ENCODE results near the gene CHCHD6.

CHCHD6 gene

DNA sequence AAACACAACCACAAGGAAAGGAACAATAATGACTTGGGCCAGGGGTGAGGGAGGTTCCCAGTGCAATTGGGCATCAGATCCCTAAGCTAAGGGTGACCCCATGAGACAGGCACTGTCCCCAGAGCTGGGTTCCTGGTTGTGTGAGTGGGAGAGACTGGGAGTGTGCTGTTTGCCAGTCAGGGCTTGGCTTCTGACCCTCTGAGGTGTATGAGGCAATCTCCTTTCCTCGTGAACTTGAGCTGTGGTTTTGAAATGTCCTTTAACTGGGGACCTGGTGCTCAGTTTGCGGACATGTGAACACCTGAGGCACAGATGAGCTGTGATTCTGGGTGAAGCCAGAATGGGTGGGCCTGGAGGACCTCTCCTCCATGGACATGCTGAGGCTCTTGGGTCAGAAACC, 220.4 kb downstream of the CHCHD6 start:
- no peak overlapping the region for H3K4me3 ChIP-seq (ENCODE audit: low read length in 2 of 2)
- no peak for DNase-seq (ENCODE audit: low spot score)
- peak overlapping the region; percentile 45 for H2AK5ac ChIP-seq (ENCODE audit: low read depth, low read length)
- no peak overlapping the region for H2BK12ac ChIP-seq (ENCODE audit: low read length)
- H3K9ac ChIP-seq (ENCODE audit: low read depth, low read length, poor library complexity) = no peak overlapping the region
- no peak overlapping the region for H3K4ac ChIP-seq (ENCODE audit: low read length)
- no peak overlapping the region for H2BK15ac ChIP-seq (ENCODE audit: low read length)
- no peaks in the 10 kb centered on the region for H3K27me3 ChIP-seq (ENCODE audit: control insufficient read depth in 3 of 3, insufficient read depth in 3 of 3, low read depth in 1 of 3, low read length in 3 of 3)
- no peaks in the 10 kb centered on the region for H3K79me1 ChIP-seq (ENCODE audit: low read depth, low read length)
- no CpG with 5 or more reads among the region's 2 CpGs for WGBS, 2 donors (ENCODE audit: extremely low coverage in 2 of 2, insufficient read length in 2 of 2, insufficient replicate concordance in 1 of 2)
- H3K9me3 ChIP-seq (replicated peaks in 1 of 2; ENCODE audit: control insufficient read depth in 2 of 2, insufficient read depth in 1 of 2, low read depth in 1 of 2, low read length in 2 of 2) = peaks cover 3 to 9% of the 10 kb centered on the region in 2 donors
- no peak overlapping the region for H2AFZ ChIP-seq (ENCODE audit: low read length)
- peaks cover 7 to 10% of the 10 kb centered on the region in 2 donors for H3K4me1 ChIP-seq (ENCODE audit: control insufficient read depth in 2 of 2, insufficient read depth in 1 of 2, low read depth in 1 of 2, low read length in 2 of 2)
- H4K91ac ChIP-seq (ENCODE audit: low read depth, low read length, poor library complexity) = no peak overlapping the region
- no peak overlapping the region for H4K8ac ChIP-seq (ENCODE audit: low read depth, low read length)
- H3K27ac ChIP-seq (replicated peaks; ENCODE audit: low read length) = no peak overlapping the region
- no peaks in the 10 kb centered on the region for H3K36me3 ChIP-seq (replicated peaks in 1 of 2; ENCODE audit: control insufficient read depth in 2 of 2, insufficient read depth in 2 of 2, low read length in 2 of 2)
- no peak overlapping the region for H2BK120ac ChIP-seq (ENCODE audit: low read depth, low read length)
- H3K4me2 ChIP-seq (ENCODE audit: insufficient read depth, low read length, poor library complexity, severe bottlenecking) = no peak overlapping the region
- no peak overlapping the region for H2BK5ac ChIP-seq (ENCODE audit: low read length)
- H3K18ac ChIP-seq (ENCODE audit: low read length) = peak overlapping the region; percentile 61
- no peak overlapping the region for H3K14ac ChIP-seq (ENCODE audit: low read length)
- peak overlapping the region; percentile 21 for H3K23ac ChIP-seq (ENCODE audit: low read depth, low read length, poor library complexity)

- H3K23ac ChIP-seq (ENCODE audit: low read depth, low read length, poor library complexity) = no peak overlapping the region
- no peaks in the 10 kb centered on the region for H3K27me3 ChIP-seq (ENCODE audit: control insufficient read depth in 3 of 3, insufficient read depth in 3 of 3, low read depth in 1 of 3, low read length in 3 of 3)
- H2AK5ac ChIP-seq (ENCODE audit: low read depth, low read length) = no peak overlapping the region
- no peak overlapping the region for H4K8ac ChIP-seq (ENCODE audit: low read depth, low read length)
- no peak overlapping the region for H3K14ac ChIP-seq (ENCODE audit: low read length)
- H2AFZ ChIP-seq (ENCODE audit: low read length) = no peak overlapping the region
- no peaks in the 10 kb centered on the region for H3K79me1 ChIP-seq (ENCODE audit: low read depth, low read length)
- no peak overlapping the region for H3K4ac ChIP-seq (ENCODE audit: low read length)
- H3K27ac ChIP-seq (replicated peaks; ENCODE audit: low read length) = no peak overlapping the region
- peaks cover 7 to 10% of the 10 kb centered on the region in 2 donors for H3K4me1 ChIP-seq (ENCODE audit: control insufficient read depth in 2 of 2, insufficient read depth in 1 of 2, low read depth in 1 of 2, low read length in 2 of 2)
- no peak overlapping the region for H3K9ac ChIP-seq (ENCODE audit: low read depth, low read length, poor library complexity)
- H3K36me3 ChIP-seq (replicated peaks in 1 of 2; ENCODE audit: control insufficient read depth in 2 of 2, insufficient read depth in 2 of 2, low read length in 2 of 2) = no peaks in the 10 kb centered on the region
- H3K4me3 ChIP-seq (ENCODE audit: low read length in 2 of 2) = no peak overlapping the region
- WGBS, 2 donors (ENCODE audit: extremely low coverage in 2 of 2, insufficient read length in 2 of 2, insufficient replicate concordance in 1 of 2) = no CpG with 5 or more reads among the region's 14 CpGs
- H2BK15ac ChIP-seq (ENCODE audit: low read length) = no peak overlapping the region
- no peak overlapping the region for H2BK5ac ChIP-seq (ENCODE audit: low read length)
- no peak overlapping the region for H3K4me2 ChIP-seq (ENCODE audit: insufficient read depth, low read length, poor library complexity, severe bottlenecking)
- H2BK12ac ChIP-seq (ENCODE audit: low read length) = no peak overlapping the region
- no peak overlapping the region for H4K91ac ChIP-seq (ENCODE audit: low read depth, low read length, poor library complexity)
- no peak for DNase-seq (ENCODE audit: low spot score)
- H3K18ac ChIP-seq (ENCODE audit: low read length) = peak overlapping the region; percentile 24
- H2BK120ac ChIP-seq (ENCODE audit: low read depth, low read length) = no peak overlapping the region
- peaks cover 0 to under 1% of the 10 kb centered on the region in 2 donors for H3K9me3 ChIP-seq (replicated peaks in 1 of 2; ENCODE audit: control insufficient read depth in 2 of 2, insufficient read depth in 1 of 2, low read depth in 1 of 2, low read length in 2 of 2)
Observed at GRCh38 chr3:126925411-126926171, 221.6 kb downstream of the CHCHD6 start.

- H3K4me2 ChIP-seq (ENCODE audit: insufficient read depth, low read length, poor library complexity, severe bottlenecking) = no peak overlapping the region
- H2AK5ac ChIP-seq (ENCODE audit: low read depth, low read length) = peak overlapping the region; percentile 36
- no peaks in the 10 kb centered on the region for H3K36me3 ChIP-seq (replicated peaks in 1 of 2; ENCODE audit: control insufficient read depth in 2 of 2, insufficient read depth in 2 of 2, low read length in 2 of 2)
- peak overlapping the region; percentile 2 for H3K9ac ChIP-seq (ENCODE audit: low read depth, low read length, poor library complexity)
- H3K79me1 ChIP-seq (ENCODE audit: low read depth, low read length) = no peaks in the 10 kb centered on the region
- H3K27me3 ChIP-seq (ENCODE audit: control insufficient read depth in 3 of 3, insufficient read depth in 3 of 3, low read depth in 1 of 3, low read length in 3 of 3) = no peaks in the 10 kb centered on the region
- no peak overlapping the region for H2AFZ ChIP-seq (ENCODE audit: low read length)
- peaks cover 3 to 7% of the 10 kb centered on the region in 2 donors for H3K4me1 ChIP-seq (ENCODE audit: control insufficient read depth in 2 of 2, insufficient read depth in 1 of 2, low read depth in 1 of 2, low read length in 2 of 2)
- H3K23ac ChIP-seq (ENCODE audit: low read depth, low read length, poor library complexity) = no peak overlapping the region
- WGBS, 2 donors (ENCODE audit: extremely low coverage in 2 of 2, insufficient read length in 2 of 2, insufficient replicate concordance in 1 of 2) = no CpG with 5 or more reads among the region's 11 CpGs
- H4K8ac ChIP-seq (ENCODE audit: low read depth, low read length) = peak overlapping the region; percentile 57
- no peak overlapping the region for H2BK120ac ChIP-seq (ENCODE audit: low read depth, low read length)
- H3K9me3 ChIP-seq (replicated peaks in 1 of 2; ENCODE audit: control insufficient read depth in 2 of 2, insufficient read depth in 1 of 2, low read depth in 1 of 2, low read length in 2 of 2) = no peaks in the 10 kb centered on the region
- peak overlapping the region; percentile 85 for H3K14ac ChIP-seq (ENCODE audit: low read length)
- H2BK15ac ChIP-seq (ENCODE audit: low read length) = peak overlapping the region; percentile 6
- H2BK5ac ChIP-seq (ENCODE audit: low read length) = no peak overlapping the region
- H3K4ac ChIP-seq (ENCODE audit: low read length) = no peak overlapping the region
- peak overlapping the region; percentile 44 for H3K18ac ChIP-seq (ENCODE audit: low read length)
- H4K91ac ChIP-seq (ENCODE audit: low read depth, low read length, poor library complexity) = no peak overlapping the region
- no peak for DNase-seq (ENCODE audit: low spot score)
- no peak overlapping the region for H2BK12ac ChIP-seq (ENCODE audit: low read length)
- no peak overlapping the region for H3K4me3 ChIP-seq (ENCODE audit: low read length in 2 of 2)
- no peak overlapping the region for H3K27ac ChIP-seq (replicated peaks; ENCODE audit: low read length)
Observed at GRCh38 chr3:126926684-126927400, 222.8 kb downstream of the CHCHD6 start.

DNA sequence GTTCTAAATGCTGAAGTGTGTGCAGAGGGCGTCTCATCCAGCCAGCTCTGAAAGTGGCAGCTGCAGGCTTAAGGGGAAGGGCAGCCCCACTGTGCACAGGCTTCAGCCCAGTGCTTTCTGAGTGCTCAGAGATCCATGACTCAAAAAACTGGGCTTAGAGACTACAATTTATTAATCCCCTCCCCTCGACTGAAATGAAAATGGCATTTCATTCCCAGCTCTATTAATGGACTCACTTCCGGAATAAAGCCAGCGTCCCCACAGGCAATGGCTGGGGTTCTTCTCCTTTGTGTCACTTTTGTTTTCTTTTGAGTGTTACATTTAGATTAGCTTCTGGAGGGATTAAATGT, 223.3 kb downstream of the CHCHD6 start:
- DNase-seq (ENCODE audit: low spot score) = no peak
- Histone ChIP-seq H3K4me1 (ENCODE audit: control insufficient read depth in 2 of 2, insufficient read depth in 1 of 2, low read depth in 1 of 2, low read length in 2 of 2) (peaks cover 3 to 10% of the 10 kb centered on the region in 2 donors), H3K9me3 (replicated peaks in 1 of 2; ENCODE audit: control insufficient read depth in 2 of 2, insufficient read depth in 1 of 2, low read depth in 1 of 2, low read length in 2 of 2) (no peaks in the 10 kb centered on the region), H3K4ac (ENCODE audit: low read length) (no peak overlapping the region), H3K18ac (ENCODE audit: low read length) (peak overlapping the region; percentile 44), H3K23ac (ENCODE audit: low read depth, low read length, poor library complexity) (no peak overlapping the region), H3K79me1 (ENCODE audit: low read depth, low read length) (no peaks in the 10 kb centered on the region), H3K36me3 (replicated peaks in 1 of 2; ENCODE audit: control insufficient read depth in 2 of 2, insufficient read depth in 2 of 2, low read length in 2 of 2) (no peaks in the 10 kb centered on the region), H3K9ac (ENCODE audit: low read depth, low read length, poor library complexity) (peak overlapping the region; percentile 2), H3K27ac (replicated peaks; ENCODE audit: low read length) (no peak overlapping the region), H2AFZ (ENCODE audit: low read length) (no peak overlapping the region), H2BK12ac (ENCODE audit: low read length) (no peak overlapping the region), H4K91ac (ENCODE audit: low read depth, low read length, poor library complexity) (no peak overlapping the region), H2BK5ac (ENCODE audit: low read length) (no peak overlapping the region), H3K14ac (ENCODE audit: low read length) (no peak overlapping the region), H2AK5ac (ENCODE audit: low read depth, low read length) (peak overlapping the region; percentile 36), H2BK15ac (ENCODE audit: low read length) (peak overlapping the region; percentile 6), H3K27me3 (ENCODE audit: control insufficient read depth in 3 of 3, insufficient read depth in 3 of 3, low read depth in 1 of 3, low read length in 3 of 3) (no peaks in the 10 kb centered on the region), H4K8ac (ENCODE audit: low read depth, low read length) (no peak overlapping the region), H3K4me2 (ENCODE audit: insufficient read depth, low read length, poor library complexity, severe bottlenecking) (no peak overlapping the region), H3K4me3 (ENCODE audit: low read length in 2 of 2) (no peak overlapping the region), H2BK120ac (ENCODE audit: low read depth, low read length) (no peak overlapping the region)
- no CpG with 5 or more reads among the region's 4 CpGs for WGBS, 2 donors (ENCODE audit: extremely low coverage in 2 of 2, insufficient read length in 2 of 2, insufficient replicate concordance in 1 of 2)
